SK-N-SH treated with all-trans-retinoic acid at 6 μM for 48 hours (cell line): ENCODE data around the gene FAM227A.

ENCODE experiments used
- ESRRG ChIP-seq: fragments of 250-450 bp; sonication (Bioruptor Pico); IDR thresholded peaks from 2 replicates; pipeline ENCODE4 v1.6.1; 2021; ENCODE audit warnings: mild to moderate bottlenecking
- PPARA ChIP-seq: fragments of 250-450 bp; sonication (Bioruptor Pico); IDR thresholded peaks from 2 replicates; pipeline ENCODE4 v1.5.0; 2020; ENCODE audit warnings: mild to moderate bottlenecking, borderline replicate concordance
- RARB ChIP-seq: fragments of 250-450 bp; sonication (Bioruptor Pico); IDR thresholded peaks from 2 replicates; pipeline ENCODE4 v1.8.0; 2021; ENCODE audit warnings: mild to moderate bottlenecking, moderate library complexity

- TF ChIP-seq ESRRG (CRISPR knock-in tag) (no peak), PPARA (CRISPR knock-in tag) (no peak), RARB (CRISPR knock-in tag) (no peak)
Observed at GRCh38 chr22:38697425-38698089, 41.4 kb upstream of the FAM227A start.
